ENCODE measurements around the gene ABHD3.
"Not testable (repeated sequence)": the region's sequence is repeated elsewhere in the genome, so short reads cannot be mapped to it uniquely, and the experiment has no call there.

The ABHD3 gene

DNA sequence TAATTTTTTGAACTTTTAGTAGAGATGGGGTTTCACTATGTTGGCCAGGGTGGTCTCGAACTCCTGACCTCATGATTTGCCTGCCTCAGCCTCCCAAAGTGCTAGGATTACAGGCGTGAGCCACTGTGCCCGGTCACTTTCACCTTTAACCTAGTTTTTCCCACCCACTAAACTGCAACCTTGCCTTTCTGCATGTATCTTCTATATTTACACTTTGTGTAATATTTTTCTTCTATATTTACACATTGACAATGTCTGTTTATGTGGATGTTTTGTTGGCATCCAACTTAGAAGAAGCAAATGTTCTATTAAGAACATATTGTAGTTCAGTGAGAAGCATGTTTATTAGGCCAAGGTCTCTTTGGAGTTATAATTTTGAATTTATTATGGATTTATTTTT lies 65.8 kb downstream of the ABHD3 start:
- DNase-seq = no peak

DNA sequence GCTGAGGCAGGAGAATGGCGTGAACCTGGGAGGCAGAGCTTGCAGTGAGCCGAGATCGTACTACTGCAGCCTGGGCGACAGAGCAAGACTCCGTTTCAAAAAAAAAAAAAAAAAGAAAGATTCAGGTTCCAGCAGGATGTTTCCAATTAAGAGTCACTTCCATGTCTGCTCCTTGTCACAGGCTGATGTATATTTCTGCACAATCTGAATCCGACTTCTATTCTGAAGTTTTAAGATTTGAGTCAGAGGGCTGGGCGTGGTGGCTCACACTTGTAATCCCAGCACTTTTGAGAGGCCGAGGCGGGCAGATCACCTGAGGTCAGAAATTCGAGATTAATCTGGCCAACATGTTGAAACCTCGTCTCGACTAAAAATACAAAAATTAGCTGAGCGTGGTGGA lies 67.8 kb downstream of the ABHD3 start:
- no peak for DNase-seq

DNA sequence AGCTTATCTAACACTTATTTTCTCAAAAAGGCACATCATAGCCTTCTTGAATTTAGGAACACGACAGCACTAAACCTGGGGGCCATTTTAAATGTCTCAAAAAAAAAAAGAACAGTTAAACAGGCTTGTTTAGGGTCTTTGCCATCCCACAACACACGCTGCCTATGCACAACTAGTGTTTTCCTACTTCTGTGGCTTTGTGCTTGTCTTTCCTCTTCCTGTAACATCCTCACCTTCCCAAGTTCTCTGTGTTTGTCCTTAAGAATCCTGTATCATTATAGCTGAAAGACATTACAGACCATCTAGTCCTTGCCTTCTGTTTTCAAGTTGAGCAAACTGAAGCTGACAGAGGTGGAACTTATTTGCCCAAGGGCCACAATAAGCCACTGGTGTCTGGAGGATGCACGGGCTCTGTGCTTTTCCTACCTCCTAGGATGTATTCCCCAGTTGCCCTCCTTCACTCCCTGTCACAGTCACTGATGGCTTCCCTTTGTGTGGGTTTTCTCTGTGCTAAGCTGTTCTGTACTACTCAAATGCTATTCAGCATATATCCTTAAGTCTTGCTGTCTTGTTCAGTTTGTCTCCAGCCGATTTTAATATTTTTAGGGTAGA lies 69.9 kb downstream of the ABHD3 start:
- no peak for DNase-seq

DNA sequence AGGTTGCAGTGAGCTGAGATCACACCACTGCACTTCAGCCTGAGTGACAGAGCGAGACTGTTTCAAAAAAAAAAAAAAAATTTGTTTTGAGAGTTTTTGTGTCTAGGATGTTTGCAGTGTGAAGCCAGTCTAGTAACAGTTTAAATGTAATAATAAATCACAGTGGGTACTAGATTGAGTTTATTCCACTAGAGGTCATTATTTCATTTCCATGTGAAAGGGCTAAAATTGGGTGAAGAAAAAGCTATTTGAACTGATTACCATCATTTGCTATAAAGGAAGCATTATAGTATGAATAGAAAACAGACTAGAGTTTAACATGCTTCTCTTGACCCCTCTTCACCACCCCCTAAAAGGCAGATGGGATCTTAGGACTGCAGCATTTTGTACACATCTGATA lies 72.2 kb downstream of the ABHD3 start:
- DNase-seq = no peak

DNA sequence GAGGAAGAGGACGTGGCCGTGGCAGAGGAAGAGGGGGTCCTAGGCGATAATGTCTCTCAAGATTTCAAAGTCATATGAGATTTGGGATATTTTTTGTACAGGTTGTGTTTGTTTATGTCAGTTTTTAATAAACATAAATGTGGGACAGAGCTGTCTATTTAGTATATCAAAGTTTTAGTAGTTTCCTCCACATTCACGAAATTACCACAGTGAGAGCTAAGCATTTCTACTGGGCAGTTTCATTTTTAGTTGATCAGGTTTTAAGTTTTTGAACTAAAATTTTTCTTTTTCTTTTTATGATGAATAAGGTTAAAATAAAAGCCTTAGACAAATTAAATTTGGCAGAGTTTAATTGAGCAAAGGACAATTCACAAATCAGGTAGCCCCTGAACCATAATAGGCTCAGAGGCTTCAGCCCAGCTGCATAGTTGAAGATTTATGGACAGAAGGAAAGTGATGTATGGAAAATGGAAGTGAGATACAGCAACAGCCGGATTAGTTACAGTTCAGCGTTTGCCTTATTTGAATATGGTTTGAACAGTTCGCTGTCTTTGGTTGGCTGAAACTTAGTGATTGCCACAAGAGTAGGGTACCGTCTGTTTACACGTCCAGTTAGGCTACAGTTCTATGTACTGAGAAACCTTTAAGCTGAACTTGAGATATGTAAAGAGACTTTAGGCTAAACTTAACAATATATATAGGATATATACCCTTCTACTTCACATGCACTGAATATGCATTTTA lies 75.3 kb downstream of the ABHD3 start:
- DNase-seq = no peak

DNA sequence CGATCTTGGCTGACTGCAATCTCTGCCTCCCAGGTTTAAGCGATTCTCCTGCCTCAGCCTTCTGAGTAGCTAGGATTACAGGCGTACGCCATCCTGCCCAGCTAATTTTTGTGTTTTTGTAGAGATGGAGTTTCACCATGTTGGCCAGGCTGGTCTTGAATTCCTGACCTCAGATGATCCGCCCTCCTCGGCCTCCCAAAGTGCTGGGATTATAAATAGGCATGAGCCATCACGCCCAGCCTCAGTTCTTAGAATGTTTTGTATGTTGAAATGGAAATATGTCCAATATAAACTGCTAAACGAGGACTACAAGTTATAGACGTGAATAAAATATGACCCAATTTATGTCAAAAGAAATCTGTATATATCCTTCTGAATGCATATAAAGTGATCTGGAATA lies 82.9 kb downstream of the ABHD3 start:
- DNase-seq = not testable (repeated sequence)

DNA sequence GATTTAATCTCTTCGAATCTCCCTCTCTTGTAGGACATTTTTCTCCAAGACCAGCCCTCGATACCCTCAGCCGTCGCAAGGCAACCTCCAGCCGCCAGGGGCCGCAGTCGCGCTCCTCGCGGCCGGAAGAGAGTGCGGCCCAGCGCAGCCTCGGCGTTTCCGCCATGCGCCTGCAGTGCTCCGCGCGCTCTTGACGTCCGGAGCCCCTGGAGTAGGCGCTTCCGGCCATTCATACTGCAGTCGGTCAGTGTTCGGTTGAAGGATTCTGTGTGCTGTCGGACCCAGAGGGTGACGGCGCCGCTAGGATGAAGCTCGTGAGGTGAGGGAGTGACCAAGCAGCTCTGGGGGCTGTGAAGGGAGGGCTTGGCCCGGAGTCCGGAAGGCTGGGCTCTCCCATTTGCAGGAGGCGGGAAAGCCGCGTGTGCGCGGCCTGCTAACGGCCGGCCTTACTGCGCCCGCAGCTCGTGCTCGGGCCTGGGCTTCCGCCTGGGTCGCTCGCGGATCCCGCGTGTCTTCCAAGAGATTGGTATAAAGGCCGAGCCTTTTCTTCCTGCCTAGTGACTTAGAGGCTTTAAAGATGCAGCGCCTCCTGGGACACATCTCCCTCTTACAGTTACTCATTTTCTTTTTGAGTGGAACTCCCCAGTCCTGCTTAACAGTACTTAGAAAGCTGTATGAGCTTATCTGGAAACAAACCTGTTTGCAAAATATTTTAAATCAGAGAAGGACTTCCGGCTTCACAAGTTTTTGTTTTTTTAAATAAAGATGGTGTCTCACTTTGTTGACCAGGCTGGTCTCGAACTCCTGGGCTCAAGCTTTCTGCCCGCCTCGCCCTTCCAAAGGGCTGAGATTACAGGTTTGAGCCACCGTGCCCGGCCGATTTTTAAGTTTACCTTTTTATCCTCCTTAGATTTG lies 92.2 kb downstream of the ABHD3 start, which contains the start of gene SNRPD1:
TSS of gene SNRPD1 (plus strand) at position 190 of the 915 bp plus-strand sequence. CDS start at position 306, 116 bp downstream.
- peak; percentile 63 for DNase-seq

DNA sequence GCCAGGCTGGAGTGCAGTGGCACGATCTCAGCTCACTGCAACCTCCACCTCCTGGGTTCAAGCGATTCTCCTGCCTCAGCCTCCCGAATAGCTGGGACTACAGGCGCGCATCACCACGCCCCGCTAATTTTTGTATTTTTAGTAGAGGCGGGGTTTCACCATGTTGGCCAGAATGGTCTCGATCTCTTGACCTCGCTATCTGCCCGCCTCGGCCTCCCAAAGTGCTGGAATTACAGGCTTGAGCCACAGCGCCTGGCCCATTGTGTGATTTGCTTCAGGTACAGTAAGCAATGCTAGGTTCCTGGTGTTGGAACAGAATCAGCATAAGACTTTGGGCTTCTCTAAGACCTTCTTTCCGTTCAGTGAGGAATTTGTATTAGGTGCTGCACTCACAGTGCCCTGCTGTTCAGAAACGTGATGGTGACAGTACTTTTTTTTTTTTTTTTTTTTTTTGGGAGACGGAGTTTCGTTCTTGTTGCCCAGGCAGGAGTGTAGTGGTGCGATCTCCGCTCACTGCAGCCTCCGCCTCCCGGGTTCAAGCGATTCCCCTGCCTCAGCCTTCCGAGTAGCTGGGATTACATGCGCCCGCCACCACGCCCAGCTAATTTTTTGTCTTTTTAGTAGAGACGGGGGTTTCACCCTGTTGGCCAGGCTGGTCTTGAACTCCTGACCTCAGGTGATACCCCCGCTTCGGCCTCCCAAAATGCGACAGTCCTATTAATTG lies 93.0 kb downstream of the ABHD3 start:
- peak; percentile 20 for DNase-seq

DNA sequence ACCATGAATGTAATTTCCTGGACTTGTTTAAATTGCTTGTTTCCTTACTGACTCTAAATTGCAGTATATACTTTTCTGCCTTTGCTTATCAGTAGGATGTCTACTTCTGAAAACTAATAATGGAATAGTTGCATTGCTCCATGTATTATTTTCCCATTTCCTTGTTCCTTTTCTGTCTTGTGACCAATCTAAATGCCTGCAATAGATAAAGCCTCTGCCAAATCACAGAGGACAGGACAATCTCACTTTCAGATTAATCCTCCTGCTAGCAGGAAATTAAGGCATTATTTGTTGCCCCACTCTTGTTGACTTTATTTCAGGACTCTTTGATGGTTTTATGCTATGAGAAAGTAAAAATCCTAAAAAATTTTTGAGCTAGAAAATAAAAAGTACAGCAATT lies 99.4 kb downstream of the ABHD3 start:
- DNase-seq = no peak

DNA sequence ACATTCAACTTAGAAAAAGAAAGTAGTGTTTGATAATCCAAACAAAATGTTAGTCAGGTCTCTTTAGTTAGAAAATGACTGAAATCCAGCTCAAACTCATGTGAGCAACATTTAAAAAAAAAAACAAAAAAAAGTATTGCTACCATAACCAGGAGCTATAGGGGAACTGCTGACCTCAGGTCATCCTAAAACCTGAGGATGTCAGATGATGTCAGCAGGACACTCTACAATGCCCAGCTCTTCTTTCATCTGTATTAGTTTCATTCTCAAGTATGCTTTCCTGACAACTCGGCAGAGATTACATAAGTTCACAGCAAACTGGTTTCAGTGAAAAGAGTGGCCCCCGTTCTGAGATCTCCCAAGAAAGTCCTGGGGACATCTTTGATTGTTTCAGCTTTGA lies 99.9 kb downstream of the ABHD3 start:
- DNase-seq = no peak

DNA sequence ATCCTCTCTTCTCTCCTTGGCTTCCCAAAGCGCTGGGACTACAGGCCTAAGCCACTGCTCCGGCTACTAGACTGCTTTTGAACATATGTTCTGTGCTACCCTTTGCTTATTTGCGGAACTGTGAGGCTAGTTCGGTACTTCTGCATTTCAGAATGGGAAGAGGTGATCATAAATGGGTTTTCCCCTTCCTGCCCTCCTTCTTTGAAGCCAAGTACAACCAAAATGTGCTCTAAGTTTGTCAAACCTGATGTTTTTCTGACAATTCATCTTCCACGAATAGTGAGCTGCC lies 102.3 kb downstream of the ABHD3 start:
- no peak for DNase-seq
